Stimulated activated CD8-positive, alpha-beta memory T cell treated with anti-CD3 and anti-CD28 coated beads, Interleukin-12 subunit alpha, Interleukin-12 subunit beta, amount 100 ng/mL, for 24 hours (primary cell): ENCODE results near the gene CLRN2.
"Not testable (repeated sequence)": the region's sequence is repeated elsewhere in the genome, so short reads cannot be mapped to it uniquely, and the experiment has no call there.

Experiments used
- DNase-seq: peaks from one replicate; pipeline ENCODE4 v3.0.0-alpha.2; 2020; ENCODE audit errors: extremely low read depth

Gene CLRN2

DNA sequence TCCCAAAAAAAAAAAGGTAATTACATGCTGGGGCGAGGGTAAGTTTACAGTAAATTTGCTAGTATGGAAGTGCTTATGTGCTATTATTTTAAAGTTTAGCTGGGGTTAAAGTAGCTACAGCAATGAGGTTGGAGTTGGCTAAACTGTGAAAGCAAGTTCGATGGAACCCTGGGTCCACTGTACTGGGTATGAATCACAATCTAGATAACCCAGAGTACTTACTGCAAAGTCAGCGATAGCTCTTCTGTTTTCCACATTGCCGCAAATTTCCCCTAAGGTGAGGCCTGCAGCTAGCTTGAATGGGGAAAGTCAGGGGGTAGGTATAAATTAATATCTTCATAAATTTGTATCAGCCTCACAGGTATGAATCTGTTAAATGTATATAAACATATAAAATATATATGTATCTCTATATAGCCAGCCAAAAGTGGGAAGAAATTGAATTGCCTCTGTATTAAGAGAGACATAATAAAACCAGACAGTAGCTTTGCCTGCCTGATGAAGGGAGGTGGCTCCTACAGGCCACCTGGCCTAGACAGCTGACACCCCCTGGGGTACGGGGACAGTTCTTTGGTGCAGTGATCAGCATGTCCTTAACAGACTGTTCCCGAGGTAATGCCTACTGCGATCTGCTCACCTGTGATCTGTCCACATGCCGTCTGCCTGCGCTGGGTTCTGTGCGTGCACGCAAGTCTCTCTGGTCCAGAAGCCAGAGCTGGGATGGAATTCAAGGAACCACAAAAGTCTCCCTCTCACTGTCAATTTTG is 30.6 kb downstream of the CLRN2 start:
- no peak for DNase-seq

DNA sequence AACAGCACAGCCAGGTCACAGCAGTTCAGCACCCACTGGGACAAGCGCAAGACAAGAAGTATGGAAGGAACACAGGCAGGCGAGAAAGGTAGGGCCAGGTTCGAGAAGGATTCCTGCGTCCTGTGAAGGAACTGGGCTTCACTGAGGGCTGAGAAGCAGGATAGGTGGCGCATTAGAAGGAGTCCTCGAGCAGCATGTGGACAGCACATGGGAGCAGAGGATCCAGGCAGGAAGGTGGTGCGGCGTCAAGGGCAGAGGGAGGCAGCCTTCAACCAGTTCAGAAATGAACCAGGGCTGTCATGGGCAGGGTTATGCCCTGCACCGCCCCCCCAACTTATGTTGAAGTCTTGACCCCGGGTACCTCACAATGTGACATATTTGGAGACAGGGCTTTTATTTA is 31.3 kb downstream of the CLRN2 start:
- DNase-seq, result no peak

DNA sequence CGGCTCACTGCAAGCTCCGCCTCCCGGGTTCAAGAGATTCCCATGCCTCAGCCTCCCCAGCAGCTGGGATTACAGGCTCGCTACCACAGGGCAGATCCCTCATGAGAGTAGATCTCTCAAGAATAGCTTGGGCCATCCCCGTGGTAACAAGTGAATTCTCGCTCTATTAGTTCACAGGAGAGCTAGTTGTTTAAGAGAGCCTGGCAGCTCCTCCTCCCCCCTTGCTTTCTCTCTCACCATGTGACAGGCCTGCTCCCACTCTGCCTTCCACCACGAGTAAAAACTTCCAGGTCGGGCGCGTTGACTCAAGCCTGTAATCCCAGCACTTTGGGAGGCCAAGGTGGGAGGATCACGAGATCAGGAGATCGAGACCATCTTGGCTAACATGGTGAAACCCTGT is 31.7 kb downstream of the CLRN2 start:
- DNase-seq, result no peak

DNA sequence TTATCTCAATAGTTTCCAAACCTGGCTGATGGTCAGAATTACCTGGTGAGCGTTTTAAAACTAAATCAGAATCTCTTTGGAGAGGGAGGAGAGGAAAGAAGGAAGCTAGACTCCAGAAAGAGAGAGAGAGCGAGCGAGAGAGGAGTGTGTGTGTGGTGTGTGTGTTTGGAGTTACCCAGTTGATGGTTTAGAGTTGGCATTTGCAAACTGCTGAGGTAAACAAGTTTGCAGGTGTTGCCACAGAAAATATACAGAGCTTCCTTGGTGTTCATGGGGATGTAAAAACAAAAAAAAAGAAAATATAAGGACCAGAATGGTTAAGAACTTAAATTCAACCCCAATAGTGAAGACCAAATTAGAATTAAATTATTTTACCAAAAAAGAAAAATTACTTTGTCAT is 35.6 kb downstream of the CLRN2 start:
- no peak for DNase-seq

DNA sequence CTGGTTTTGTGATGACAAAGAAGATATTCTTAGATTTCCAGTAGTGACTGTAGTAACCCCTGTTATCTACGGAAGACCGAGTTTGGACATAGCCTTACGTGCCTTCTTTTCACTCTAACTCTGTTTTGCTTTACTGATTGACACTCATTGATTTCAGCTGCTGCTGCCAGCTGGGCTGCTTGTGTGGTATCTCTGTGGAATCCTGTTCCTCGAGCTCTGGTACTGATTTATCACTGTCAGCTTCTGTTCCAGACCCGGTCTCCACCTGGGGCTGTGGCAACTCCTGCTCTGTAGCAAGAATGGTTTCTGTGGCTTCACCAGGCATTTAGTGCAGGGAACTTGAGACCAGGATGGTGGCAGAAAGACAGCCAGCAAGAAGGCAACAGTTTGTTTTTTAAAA is 37.5 kb downstream of the CLRN2 start:
- DNase-seq, result no peak

DNA sequence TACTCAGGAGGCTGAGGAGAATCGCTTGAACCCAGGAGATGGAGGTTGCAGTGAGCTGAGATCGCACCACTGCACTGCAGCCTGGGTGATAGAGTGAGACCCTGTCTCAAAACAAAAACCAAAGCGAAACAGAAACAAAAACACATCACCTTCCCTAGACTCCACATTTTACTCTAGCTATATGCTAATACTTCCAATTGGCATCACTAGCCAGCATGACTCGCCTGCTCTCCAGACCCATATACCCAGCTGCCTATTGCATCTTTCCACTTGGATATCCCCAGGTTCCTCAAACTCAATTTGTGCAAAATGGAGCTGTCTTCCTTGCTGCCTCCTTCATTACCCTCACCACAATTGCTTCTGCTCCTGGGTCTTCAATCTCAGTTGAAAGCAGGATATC is 39.6 kb downstream of the CLRN2 start:
- DNase-seq, result no peak

DNA sequence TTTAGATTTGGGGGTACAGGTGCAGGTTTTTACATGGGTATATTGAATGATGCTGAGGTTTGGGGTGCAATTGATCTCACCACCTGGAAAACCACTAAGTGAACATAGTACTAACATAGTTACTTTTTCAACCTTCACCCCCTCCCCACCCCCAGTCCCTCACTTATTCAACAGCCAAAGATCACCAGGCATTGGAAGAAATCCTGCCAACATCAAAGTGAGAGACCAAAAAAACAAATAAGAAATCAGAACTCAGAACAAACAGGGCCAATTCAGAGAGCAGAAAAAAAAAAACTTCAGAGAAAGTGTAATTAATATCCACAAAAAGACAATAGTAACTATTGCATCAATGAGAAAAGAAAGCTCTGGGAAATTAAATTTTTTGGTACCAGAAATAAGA is 41.5 kb downstream of the CLRN2 start:
- DNase-seq, result no peak

DNA sequence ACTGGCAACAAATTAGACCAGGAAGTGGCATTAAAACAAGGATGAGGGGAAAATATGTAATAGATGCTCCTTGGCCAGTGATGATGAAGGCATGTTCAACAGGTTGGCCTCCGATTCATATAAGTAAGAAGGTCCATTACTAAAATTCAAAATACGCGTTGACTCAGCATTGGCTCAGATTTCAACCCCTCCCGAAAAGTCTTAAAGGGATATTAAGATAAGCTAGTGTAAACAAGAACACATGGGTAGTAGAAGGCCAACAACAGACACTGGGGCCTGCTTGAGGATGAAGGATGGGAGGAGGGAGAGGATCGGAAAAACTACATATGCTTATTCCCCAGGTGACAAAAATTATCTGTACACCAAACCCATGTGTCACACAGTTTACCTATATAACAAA is 42.9 kb downstream of the CLRN2 start:
- DNase-seq, result no peak

DNA sequence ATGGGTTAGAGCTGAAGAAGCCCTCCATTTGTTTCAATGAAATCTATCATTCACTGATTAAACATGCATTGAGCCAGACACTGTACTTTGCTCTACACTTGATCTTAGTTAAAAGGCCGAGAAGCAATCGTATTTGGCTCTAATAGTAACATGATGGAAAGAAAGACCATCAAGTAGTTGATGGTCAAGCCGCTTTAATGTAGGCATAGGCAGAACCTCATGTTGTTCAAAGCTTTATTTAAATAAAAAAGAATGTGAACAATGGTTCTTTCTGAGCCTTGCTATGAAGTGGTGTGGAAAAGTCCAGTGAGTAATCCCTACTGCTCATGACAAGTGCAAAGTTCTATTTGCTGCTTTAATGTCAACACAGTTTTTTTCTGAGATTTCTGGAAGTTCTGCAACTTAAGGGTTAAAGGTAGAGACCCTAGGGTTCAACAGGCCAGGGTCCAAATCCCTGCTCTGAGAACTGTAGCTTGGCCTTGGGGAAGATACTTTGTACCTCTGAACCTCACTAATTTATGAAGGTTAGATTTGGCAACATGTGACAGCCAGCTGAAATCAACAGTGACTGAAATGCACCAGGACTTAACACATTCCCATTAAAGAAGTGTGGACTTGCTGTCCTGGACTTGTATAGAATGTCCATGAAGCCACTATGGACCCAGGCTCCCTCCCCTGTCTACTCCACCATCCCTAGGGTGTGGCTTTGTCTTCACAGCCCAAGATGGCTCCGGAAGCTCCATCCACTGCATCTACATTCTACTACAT is 44.2 kb downstream of the CLRN2 start:
- DNase-seq, result no peak

DNA sequence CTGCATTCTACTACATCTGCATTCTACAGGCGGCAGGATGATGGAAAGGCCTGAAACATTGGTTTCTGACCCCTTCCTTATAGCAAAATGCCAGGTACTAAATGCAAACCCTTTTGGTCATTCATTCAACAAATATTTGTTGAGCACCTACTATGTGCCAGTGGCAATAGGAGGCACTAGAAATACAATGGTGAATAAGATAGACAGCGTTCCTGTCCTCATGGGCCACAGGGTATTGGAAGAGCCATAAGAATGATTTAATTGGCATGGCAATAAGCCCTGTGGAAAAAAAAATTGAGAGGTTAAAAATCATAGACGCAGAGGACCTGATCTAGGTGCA is 44.7 kb downstream of the CLRN2 start:
- DNase-seq, result no peak

DNA sequence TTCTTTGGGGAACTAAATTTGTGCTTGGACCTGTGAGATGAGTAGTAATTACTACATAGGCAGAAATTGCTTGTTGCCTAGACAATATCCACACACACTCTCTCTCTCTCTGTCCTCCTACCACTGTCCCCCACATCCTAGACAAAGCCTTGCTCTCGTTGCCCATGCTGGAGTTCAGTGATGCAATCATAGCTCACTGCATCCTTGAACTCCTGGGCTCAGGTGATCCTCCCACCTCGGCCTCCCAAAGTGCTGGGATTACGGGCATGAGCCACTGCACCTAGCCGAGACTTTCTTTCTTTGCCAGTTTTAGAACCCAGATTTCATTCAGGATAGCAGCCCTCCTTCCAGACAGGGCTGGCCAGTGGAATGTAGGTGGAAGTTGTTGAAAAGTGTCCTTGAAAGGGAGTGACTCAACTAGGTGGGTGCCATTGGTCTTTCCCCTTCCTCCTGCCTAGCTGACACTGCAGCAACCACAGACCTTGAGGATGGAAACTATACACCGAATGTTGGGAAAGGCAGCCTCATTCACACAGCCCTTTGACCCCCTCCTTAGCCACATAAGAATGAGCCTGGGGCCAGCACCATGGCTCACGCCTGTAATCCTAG is 45.2 kb downstream of the CLRN2 start:
- DNase-seq, result no peak

DNA sequence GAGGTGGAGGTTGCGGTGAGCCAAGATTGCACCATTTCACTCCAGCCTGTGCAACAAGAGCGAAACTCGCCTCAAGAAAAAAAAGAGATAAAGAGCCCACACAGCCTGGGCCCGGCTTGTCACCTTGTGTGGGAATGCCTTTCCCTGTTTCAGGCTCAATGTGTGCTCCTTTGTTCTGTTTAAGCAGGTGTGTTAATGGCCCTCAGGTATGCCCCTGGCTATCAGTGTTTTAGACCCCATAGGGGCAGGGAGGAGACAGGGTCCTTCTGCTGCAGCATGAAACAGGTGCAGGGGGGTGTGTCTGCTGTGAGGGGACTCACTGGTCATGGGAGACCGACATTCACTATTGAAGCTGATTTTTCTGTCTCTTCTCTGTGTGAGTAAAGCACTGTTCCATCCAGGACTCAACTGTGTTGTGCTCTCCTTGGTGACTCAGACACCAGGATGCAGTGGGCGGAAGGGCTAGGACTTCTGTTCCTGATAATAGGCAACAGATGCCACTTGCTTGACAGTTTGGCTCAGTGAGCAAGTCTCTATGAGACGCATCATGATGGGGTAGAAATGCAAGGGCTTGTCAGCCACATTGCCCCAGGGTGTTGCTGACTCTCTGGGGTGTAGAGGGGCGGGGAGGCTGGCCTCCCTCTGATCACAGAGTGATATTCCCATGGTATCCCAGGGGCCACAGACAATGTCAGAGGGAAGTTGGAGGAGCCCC is 46.4 kb downstream of the CLRN2 start:
- DNase-seq, result no peak

DNA sequence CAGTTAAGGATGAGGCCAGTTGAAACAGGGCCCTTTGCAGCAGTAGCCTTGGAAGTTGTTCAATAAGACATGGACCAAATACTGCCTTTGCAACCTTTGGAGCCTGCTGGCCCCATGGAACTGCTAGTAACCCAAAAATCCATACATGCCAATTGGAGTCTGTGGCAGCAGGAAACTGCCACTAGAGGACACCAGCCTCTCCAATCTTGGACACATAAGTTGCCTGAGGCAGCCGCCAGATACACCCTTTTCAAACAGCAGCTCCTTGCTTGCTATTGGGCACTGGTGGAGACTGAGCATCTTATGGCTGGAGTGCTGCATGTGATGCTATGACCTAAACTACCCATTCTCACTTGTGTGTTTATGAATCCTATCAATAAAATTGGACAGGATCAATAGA is 47.2 kb downstream of the CLRN2 start:
- no peak for DNase-seq

DNA sequence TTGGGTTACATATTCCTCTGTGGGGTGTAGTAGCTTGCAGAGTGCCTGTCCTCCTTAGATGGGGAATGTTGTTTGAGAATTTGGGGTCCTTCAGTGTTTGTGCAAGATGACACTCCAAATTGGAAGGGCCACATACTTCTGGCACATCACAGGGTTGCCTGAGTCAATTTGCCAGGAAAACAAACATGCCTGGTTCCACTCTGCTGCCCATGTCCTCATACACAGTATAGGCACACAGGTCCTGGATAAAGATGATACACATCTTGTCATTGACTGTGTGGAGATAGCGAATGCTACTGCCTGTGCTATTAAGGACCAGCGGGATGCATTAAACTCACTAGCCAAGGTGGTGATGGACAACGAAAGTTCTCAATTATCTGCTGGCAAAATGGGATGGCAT is 50.9 kb downstream of the CLRN2 start:
- DNase-seq, result no peak

DNA sequence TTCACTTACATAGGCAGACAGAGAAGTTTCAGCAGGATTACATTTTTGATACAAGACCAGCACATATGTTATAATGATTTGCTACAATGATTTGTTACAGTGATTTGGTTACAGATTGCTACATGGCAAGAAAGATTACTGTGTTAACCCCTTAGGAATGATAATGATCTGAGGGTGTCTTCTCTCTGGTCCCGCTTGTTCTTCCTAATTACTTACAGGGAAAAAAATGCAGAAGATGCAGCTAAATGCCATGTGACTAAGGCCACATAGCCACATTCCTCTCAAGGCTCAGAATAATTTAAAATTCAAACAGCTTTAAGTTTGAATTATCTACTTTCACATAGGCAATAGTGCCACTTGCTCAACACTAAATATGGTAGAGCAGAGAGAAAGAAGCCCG is 52.3 kb downstream of the CLRN2 start:
- no peak for DNase-seq

DNA sequence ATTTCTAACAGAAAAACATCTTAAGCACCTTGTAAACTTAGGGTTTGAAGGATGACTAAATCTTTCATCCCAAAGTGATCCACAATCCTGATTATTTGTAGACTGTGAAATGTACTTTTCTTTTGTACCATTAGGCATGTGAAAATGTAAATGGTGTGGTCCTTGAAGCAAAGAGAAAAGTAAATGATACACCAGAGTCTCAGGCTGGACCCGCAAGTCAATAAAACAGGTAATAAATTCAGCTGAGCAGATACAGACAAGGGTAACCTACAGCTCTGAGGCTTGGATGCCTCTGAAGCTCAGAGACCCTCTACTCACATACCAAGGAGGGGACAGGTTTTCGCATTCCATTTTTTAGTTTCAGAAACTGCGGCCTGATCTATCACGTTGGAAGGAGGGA is 59.2 kb downstream of the CLRN2 start:
- DNase-seq, result no peak

DNA sequence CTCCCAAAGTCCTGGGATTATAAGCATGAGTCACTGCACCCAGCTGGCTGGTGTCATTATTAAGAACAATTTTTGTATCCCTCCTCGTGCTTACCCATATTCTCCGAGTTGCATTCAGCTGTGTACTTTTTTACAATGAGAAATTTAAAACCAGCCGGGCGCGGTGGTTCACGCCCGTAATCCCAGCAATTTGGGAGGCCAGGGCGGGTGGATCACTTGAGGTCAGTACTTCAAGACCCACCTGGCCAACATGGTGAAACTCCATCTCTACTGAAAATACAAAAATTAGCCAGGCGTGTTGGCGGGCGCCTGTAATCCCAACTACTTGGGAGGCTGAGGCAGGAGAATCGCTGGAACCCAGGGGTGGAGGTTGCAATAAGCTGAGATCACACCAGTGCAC is 60.2 kb downstream of the CLRN2 start:
- not testable (repeated sequence) for DNase-seq
